HL-60 (cell line): ENCODE measurements around the gene NF1.

ENCODE experiments used
- SPI1 ChIP-seq: IDR thresholded peaks from 2 replicates; pipeline ENCODE4 v1.6.1; 2012; ENCODE audit warnings: low read depth, mild to moderate bottlenecking, borderline replicate concordance
- TF ChIP-seq, protein P1 (sequence below): IDR thresholded peaks from one replicate; pipeline ENCODE4 v1.5.1; 2011; ENCODE audit warnings: low read length, control low read depth, inconsistent platforms; ENCODE audit not compliant: insufficient read depth
- TF ChIP-seq, protein P2 (sequence below): IDR thresholded peaks from 2 replicates; pipeline ENCODE4 v1.6.1; 2012; ENCODE audit warnings: low read depth; ENCODE audit not compliant: insufficient replicate concordance

DNA sequence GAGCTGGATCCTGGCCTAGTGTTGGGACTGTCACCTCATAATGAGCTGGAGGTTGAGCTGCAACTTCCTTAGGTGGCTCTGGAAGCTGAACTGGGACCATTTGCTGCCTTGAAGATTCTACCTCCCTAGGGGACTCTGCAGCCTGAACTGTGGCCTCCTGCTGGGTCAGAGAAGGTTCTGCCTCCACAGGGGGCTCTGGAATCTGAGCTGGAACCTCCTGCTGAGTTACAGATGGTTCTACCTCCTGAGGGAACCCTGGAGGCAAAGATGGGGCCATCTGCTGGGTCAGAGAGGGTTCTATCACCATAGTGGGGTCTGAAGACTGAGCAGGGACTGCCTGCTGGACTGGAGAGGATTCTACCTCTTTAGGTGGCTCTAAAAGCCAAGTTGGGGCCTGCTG is 46.6 kb upstream of the NF1 start:
- TF ChIP-seq, protein P1, sequence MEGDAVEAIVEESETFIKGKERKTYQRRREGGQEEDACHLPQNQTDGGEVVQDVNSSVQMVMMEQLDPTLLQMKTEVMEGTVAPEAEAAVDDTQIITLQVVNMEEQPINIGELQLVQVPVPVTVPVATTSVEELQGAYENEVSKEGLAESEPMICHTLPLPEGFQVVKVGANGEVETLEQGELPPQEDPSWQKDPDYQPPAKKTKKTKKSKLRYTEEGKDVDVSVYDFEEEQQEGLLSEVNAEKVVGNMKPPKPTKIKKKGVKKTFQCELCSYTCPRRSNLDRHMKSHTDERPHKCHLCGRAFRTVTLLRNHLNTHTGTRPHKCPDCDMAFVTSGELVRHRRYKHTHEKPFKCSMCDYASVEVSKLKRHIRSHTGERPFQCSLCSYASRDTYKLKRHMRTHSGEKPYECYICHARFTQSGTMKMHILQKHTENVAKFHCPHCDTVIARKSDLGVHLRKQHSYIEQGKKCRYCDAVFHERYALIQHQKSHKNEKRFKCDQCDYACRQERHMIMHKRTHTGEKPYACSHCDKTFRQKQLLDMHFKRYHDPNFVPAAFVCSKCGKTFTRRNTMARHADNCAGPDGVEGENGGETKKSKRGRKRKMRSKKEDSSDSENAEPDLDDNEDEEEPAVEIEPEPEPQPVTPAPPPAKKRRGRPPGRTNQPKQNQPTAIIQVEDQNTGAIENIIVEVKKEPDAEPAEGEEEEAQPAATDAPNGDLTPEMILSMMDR = no peak
- TF ChIP-seq SPI1 = no peak
- TF ChIP-seq, protein P2, sequence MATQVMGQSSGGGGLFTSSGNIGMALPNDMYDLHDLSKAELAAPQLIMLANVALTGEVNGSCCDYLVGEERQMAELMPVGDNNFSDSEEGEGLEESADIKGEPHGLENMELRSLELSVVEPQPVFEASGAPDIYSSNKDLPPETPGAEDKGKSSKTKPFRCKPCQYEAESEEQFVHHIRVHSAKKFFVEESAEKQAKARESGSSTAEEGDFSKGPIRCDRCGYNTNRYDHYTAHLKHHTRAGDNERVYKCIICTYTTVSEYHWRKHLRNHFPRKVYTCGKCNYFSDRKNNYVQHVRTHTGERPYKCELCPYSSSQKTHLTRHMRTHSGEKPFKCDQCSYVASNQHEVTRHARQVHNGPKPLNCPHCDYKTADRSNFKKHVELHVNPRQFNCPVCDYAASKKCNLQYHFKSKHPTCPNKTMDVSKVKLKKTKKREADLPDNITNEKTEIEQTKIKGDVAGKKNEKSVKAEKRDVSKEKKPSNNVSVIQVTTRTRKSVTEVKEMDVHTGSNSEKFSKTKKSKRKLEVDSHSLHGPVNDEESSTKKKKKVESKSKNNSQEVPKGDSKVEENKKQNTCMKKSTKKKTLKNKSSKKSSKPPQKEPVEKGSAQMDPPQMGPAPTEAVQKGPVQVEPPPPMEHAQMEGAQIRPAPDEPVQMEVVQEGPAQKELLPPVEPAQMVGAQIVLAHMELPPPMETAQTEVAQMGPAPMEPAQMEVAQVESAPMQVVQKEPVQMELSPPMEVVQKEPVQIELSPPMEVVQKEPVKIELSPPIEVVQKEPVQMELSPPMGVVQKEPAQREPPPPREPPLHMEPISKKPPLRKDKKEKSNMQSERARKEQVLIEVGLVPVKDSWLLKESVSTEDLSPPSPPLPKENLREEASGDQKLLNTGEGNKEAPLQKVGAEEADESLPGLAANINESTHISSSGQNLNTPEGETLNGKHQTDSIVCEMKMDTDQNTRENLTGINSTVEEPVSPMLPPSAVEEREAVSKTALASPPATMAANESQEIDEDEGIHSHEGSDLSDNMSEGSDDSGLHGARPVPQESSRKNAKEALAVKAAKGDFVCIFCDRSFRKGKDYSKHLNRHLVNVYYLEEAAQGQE = no peak
